Measurements from ENCODE around the gene MMP24OS.
"Not testable (repeated sequence)": the region's sequence is repeated elsewhere in the genome, so short reads cannot be mapped to it uniquely, and the experiment has no call there.

The MMP24OS gene

DNA sequence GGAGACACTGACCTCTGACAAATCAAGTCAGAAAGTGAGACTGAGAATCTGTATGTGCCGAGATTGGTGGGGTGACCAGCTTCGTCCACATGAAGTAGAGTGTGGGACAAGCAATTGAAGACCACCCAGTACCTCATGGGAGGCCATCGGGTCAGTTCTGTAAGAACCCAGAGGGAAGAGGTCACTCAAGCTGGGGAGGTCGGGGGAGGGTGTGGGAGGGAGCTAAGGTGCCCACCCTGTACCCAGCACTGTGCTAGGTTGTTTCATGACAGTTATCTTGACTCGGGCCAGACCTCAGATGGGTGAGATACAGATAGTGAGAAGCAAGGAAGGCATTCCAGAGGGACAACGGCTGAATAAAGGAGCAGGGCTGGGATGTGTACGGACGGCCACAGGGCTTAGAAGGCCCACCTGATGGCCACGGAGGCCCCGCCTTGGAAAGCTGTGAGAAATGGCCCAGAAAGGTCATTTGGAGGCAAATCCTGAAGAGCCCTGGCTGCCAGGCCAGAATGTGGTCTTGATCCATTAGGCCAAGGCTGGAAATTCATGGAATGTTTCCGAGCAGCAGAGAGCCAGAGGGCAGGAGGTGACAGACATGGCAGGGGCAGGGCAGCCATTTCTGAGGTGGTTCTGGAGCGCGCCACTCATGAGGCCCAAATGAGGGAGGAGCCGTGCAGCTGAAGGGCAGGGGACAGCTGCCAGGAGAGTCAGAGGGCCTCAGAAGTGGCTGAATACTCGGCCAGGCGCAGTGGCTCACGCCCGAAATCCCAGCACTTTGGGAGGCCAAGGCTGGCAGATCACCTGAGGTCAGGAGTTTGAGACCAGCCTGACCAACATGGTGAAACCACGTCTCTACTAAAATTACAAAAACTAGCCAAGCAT, 7.7 kb downstream of the MMP24OS start:
- in situ Hi-C loops (cut with MboI; ENCODE audit: low sequenced_read_pairs): no loop called here
- H3K4me1 ChIP-seq: no peaks in the 10 kb centered on the region
- no peaks in the 10 kb centered on the region for H3K9me3 ChIP-seq
- no peak overlapping the region for H3K4me3 ChIP-seq
- H3K36me3 ChIP-seq (replicated peaks): peaks cover 11% of the 10 kb centered on the region; the same call in 1 of the 2 replicates
- no peaks in the 10 kb centered on the region for H3K27me3 ChIP-seq (ENCODE audit: low read depth)
- DNase-seq (ENCODE audit: low spot score in 2 of 2): no peak

DNA sequence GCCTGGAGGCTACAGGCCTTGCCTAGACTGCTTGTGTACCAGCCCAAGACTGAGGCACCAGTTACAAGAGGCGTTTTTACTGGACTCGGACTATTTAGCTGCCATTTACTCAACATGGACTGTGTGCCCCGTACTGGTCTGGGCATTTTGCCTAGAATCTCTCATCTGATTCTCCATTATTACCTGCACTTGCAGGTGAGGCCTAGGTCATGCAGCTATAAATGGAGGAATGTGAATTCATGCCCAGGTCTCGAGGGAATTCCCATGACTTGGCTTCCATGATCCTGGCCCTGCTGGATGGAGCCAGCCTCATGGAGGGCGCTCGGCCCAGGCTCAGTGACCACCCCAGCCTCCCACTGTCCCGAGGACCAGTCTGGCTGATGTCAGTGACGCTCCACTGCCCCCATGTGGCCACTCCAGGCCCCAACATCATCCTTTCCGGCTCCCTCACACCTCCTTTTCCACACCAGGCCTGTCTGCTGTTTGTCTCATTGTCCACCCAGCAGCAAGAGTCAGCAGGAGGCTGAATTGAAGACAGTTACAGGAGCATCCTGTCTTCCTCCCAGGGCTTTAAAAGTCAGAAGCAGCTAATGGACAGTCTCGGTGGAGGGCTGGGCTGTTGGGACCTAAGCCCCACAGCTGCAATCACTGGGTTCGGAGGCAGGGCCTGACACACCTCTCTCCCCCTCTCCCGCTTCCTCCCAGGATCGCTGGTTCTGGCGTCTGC, 8.7 kb downstream of the MMP24OS start:
- H3K27me3 ChIP-seq (ENCODE audit: low read depth): no peaks in the 10 kb centered on the region
- no peaks in the 10 kb centered on the region for H3K9me3 ChIP-seq
- no peak overlapping the region for H3K4me3 ChIP-seq
- H3K4me1 ChIP-seq: peaks cover 8% of the 10 kb centered on the region
- in situ Hi-C loops (cut with MboI; ENCODE audit: low sequenced_read_pairs): loop anchor here (5.0 kb wide), 3 partner anchors 122 to 437 kb away; partner anchors contain the start of genes EDEM2 and TRPC4AP
- peak; percentile 74 to 91 for DNase-seq (ENCODE audit: low spot score in 2 of 2)
- H3K36me3 ChIP-seq (replicated peaks): peaks cover 11% of the 10 kb centered on the region; the same call in 1 of the 2 replicates

DNA sequence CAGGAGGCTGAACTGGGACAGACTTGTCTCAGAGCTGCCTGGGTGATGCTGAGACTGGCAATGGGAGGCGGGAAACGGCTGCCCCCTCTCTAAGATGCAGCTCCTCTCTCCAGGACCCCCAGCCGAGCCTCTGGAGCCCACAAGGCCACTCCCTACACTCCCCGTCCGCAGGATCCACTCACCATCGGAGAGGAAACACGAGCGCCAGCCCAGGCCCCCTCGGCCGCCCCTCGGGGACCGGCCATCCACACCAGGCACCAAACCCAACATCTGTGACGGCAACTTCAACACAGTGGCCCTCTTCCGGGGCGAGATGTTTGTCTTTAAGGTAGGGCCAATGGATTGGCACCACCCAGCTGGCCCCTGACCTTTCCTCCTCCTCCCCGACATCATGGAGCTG, 10.8 kb downstream of the MMP24OS start:
- H3K9me3 ChIP-seq: no peaks in the 10 kb centered on the region
- H3K4me3 ChIP-seq: no peak overlapping the region
- in situ Hi-C loops (cut with MboI; ENCODE audit: low sequenced_read_pairs): loop anchor here (5.0 kb wide), 3 partner anchors 120 to 435 kb away; partner anchors contain the start of genes EDEM2 and TRPC4AP
- DNase-seq (ENCODE audit: low spot score in 2 of 2): no peak
- peaks cover 11% of the 10 kb centered on the region; the same call in 1 of the 2 replicates for H3K36me3 ChIP-seq (replicated peaks)
- peaks cover 22% of the 10 kb centered on the region for H3K4me1 ChIP-seq
- H3K27me3 ChIP-seq (ENCODE audit: low read depth): no peaks in the 10 kb centered on the region

DNA sequence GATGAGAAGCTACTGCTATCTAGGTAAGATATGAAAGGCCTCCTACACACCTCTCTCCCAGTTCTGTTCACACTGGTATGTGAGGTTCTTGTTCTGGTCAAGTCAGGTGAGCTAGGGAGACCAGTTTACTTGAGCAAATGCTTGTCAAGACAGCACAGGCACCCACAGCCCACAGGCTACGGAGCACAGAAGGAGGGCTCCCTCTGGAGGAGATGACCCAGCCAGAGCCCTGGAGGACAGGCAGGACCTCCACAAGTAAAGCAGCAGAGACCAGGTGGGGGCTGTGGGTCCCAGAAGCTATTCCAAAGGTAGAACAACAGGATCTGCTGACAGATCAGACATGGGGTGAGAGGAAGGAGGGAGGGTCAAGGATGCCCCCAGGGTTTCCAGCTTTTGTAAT, 13.2 kb downstream of the MMP24OS start:
- Histone ChIP-seq H3K4me1 (peaks cover 34% of the 10 kb centered on the region), H3K36me3 (replicated peaks) (0 out of 2 replicates have a peak, but pooled peaks cover 3% of the 10 kb centered on the region), H3K9me3 (no peaks in the 10 kb centered on the region), H3K4me3 (no peak overlapping the region), H3K27me3 (ENCODE audit: low read depth) (no peaks in the 10 kb centered on the region)
- peak; percentile 64 to 79 for DNase-seq (ENCODE audit: low spot score in 2 of 2)
- in situ Hi-C loops (cut with MboI; ENCODE audit: low sequenced_read_pairs): loop anchor here (5.0 kb wide), 3 partner anchors 117 to 432 kb away; partner anchors contain the start of genes EDEM2 and TRPC4AP

DNA sequence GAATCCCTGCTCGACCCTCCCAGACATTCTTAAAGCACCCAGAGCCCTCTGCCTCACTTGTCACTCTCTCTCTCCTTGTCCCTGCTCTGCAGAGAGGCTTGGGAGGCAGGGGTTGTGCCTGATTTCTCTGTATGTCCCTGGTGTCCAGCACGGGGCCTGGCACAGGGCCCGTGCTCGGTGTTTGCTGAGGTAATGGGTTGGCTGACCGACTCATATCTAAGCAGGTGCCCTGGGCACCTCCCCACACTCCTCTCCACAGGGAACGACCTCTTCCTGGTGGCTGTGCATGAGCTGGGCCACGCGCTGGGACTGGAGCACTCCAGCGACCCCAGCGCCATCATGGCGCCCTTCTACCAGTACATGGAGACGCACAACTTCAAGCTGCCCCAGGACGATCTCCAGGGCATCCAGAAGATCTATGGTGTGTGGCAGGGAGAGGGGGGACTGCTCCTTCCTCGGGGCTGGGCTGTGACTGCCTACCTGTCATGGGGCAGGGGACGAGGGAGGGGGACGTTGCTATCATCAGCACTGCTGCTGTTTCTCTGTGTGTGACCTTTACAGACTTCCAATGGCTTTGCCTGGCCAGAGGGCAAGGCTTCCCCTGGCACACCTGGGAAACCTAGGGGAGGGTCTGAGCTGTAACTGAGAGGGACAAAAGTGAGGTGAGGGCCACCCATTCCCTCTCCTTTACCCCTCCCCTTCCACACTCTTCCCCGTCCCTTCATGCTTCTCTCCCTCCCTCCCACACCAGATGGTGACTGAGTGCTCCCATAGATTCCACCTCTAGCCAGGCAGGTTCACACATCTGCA, 14.2 kb downstream of the MMP24OS start:
- no peaks in the 10 kb centered on the region for H3K36me3 ChIP-seq (replicated peaks)
- no peaks in the 10 kb centered on the region for H3K9me3 ChIP-seq
- H3K4me1 ChIP-seq: peaks cover 34% of the 10 kb centered on the region
- DNase-seq (ENCODE audit: low spot score in 2 of 2): no peak
- peak overlapping the region; percentile 15 for H3K4me3 ChIP-seq
- in situ Hi-C loops (cut with MboI; ENCODE audit: low sequenced_read_pairs): no loop called here
- H3K27me3 ChIP-seq (ENCODE audit: low read depth): no peaks in the 10 kb centered on the region

DNA sequence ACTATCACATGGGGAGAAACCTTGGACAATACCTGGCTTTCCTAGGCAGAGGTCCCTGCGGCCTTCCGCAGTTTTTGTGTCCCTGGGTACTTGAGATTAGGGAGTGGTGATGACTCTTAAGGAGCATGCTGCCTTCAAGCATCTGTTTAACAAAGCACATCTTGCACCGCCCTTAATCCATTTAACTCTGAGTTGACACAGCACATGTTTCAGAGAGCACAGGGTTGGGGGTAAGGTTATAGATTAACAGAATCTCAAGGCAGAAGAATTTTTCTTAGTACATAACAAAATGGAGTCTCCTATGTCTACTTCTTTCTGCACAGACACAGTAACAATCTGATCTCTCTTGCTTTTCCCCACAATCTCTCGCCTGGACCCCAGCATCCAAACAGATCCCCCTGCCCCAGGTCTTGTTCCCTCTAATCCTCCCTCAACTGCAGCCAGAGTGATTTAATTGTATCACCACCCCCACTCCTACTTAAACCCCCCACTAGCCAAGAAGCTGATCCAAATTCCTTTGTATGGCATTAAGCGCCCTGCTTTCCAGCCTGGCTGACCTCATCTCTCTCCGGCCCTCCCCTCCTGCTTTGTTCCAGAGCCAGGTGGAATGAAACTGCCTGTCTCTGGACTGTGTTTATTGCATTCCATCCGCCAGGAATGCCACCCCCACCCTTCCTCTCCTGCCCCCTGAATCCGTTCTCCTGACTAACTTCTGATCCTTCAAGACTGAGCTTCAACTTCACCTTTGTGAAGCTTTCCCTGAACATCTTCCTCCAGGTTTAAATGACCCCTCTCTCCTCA, 15.0 kb downstream of the MMP24OS start:
- Histone ChIP-seq H3K4me3 (peak overlapping the region; percentile 15), H3K4me1 (peaks cover 34% of the 10 kb centered on the region)
- peak; percentile 93 to 97 for DNase-seq (ENCODE audit: low spot score in 2 of 2)
- H3K9me3 ChIP-seq; H3K36me3 ChIP-seq (replicated peaks); H3K27me3 ChIP-seq (ENCODE audit: low read depth); in situ Hi-C loops (cut with MboI; ENCODE audit: low sequenced_read_pairs): not testable (repeated sequence)

DNA sequence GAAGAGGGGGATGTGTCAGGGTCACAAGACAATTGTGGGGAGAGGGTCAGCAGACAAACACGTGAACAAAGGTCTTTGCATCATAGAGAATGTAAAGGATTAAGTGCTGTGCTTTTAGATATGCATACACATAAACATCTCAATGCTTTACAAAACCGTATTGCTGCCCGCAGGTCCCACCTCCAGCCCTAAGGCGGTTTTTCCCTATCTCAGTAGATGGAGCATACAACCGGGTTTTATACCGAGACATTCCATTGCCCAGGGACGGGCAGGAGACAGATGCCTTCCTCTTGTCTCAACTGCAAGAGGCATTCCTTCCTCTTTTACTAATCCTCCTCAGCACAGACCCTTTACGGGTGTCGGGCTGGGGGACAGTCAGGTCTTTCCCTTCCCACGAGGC, 15.6 kb downstream of the MMP24OS start:
- peaks cover 34% of the 10 kb centered on the region for H3K4me1 ChIP-seq
- in situ Hi-C loops (cut with MboI; ENCODE audit: low sequenced_read_pairs); H3K27me3 ChIP-seq (ENCODE audit: low read depth); H3K4me3 ChIP-seq; H3K36me3 ChIP-seq (replicated peaks); H3K9me3 ChIP-seq: not testable (repeated sequence)
- DNase-seq (ENCODE audit: low spot score in 2 of 2): peak in 1 of 2 experiments; percentile 59

DNA sequence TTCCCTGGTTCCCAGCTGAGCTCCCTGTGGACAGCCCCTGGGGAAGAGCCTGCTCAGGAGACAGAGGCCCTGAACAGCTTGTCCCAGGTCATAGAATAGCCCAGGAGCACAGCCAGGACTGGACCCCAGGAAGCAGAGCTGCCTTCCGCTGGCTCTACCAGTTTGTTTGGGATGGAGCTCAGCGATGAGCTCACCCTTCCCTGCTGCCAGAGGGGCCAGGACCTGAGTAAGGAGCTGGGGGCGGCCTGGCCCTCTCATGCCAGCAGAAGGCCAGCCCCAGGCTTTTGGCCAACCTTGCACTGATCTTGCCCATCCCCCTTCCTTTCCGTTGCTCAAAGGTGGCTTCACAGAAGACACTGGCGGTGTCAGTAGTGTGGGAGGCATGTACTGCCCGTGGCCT, 17.5 kb downstream of the MMP24OS start:
- Histone ChIP-seq H3K4me1 (peaks cover 34% of the 10 kb centered on the region), H3K36me3 (replicated peaks) (no peaks in the 10 kb centered on the region), H3K9me3 (no peaks in the 10 kb centered on the region), H3K27me3 (ENCODE audit: low read depth) (no peaks in the 10 kb centered on the region), H3K4me3 (no peak overlapping the region)
- in situ Hi-C loops (cut with MboI; ENCODE audit: low sequenced_read_pairs): no loop called here
- peak in 1 of 2 experiments; percentile 15 for DNase-seq (ENCODE audit: low spot score in 2 of 2)

DNA sequence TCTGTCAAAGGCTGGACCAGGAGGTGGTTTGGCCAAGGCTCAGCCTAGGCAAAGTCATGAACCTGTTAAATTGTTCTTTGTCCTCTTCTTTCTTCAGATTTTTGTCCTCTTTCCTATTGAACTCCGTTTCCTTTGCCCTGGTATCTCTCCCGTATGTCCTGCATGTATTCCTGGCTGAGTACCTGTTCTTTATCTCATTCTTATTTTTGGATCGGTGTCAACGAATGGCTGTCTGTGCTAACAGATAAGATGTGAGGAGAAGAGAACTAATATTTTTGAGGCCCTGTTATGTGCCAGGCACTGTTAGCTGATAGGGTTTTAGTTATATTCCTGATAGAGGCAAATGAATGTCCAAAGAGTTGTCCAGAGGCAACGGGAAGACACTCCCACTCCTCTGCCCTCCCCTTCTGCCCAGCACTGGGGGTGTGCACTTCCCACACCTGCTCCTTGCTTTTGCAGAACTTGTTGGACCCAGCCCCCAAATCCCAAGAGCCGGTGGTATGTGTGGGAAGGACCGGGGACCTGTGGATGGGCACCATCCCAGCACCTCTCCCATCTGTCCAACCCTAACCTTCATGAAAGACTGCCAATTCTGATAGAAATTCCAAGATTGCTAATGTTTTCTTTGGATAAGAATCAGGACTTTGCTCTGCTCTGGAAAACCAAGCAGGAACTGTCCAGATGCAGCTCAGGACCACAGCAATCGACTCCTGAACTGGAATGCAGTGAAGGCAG, 20.6 kb downstream of the MMP24OS start:
- H3K36me3 ChIP-seq (replicated peaks): no peaks in the 10 kb centered on the region
- H3K9me3 ChIP-seq: no peaks in the 10 kb centered on the region
- peaks cover 12% of the 10 kb centered on the region for H3K4me1 ChIP-seq
- in situ Hi-C loops (cut with MboI; ENCODE audit: low sequenced_read_pairs): no loop called here
- DNase-seq (ENCODE audit: low spot score in 2 of 2): no peak
- H3K27me3 ChIP-seq (ENCODE audit: low read depth): no peaks in the 10 kb centered on the region
- no peak overlapping the region for H3K4me3 ChIP-seq

DNA sequence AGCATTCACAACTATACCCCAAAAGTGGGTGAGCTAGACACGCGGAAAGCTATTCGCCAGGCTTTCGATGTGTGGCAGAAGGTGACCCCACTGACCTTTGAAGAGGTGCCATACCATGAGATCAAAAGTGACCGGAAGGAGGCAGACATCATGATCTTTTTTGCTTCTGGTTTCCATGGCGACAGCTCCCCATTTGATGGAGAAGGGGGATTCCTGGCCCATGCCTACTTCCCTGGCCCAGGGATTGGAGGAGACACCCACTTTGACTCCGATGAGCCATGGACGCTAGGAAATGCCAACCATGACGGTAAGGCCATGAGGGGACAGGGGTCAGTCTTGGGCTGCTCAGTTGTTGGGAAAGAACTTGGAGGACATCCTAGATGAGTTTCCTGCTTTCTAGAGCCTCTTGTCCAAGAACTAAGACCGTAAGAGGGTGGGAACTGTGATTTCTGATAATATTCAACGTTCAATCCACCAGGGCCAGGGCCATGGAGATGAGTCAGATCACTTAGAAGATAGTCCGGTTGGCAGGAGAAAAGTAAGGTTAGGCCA, 23.4 kb downstream of the MMP24OS start:
- no peaks in the 10 kb centered on the region for H3K9me3 ChIP-seq
- H3K36me3 ChIP-seq (replicated peaks): no peaks in the 10 kb centered on the region
- H3K4me3 ChIP-seq: no peak overlapping the region
- H3K4me1 ChIP-seq: no peaks in the 10 kb centered on the region; the same call in 1 of the 2 replicates
- DNase-seq (ENCODE audit: low spot score in 2 of 2): no peak
- H3K27me3 ChIP-seq (ENCODE audit: low read depth): no peaks in the 10 kb centered on the region
- in situ Hi-C loops (cut with MboI; ENCODE audit: low sequenced_read_pairs): no loop called here

DNA sequence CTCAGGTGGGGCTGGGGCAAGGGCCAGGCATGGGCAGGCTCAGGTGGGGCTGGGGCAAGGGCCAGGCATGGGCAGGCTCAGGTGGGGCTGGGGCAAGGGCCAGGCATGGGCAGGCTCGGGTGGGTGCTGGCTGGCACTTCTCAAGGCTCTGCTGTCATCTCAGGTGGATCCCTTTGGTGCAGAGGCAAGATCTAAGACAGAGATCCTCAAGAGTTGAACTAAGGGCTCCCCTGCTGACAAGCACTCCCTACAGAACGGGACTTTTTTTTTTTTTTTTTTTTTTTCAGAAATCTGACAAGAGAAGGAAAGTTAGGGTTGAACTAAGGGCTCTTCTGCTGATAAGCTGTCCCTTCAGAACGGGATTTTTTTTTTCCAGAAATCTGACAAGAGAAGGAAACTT, 24.9 kb downstream of the MMP24OS start:
- in situ Hi-C loops (cut with MboI; ENCODE audit: low sequenced_read_pairs): no loop called here
- Histone ChIP-seq H3K4me3 (no peak overlapping the region), H3K9me3 (no peaks in the 10 kb centered on the region), H3K36me3 (replicated peaks) (no peaks in the 10 kb centered on the region), H3K4me1 (no peaks in the 10 kb centered on the region; the same call in 1 of the 2 replicates), H3K27me3 (ENCODE audit: low read depth) (no peaks in the 10 kb centered on the region)
- no peak for DNase-seq (ENCODE audit: low spot score in 2 of 2)

DNA sequence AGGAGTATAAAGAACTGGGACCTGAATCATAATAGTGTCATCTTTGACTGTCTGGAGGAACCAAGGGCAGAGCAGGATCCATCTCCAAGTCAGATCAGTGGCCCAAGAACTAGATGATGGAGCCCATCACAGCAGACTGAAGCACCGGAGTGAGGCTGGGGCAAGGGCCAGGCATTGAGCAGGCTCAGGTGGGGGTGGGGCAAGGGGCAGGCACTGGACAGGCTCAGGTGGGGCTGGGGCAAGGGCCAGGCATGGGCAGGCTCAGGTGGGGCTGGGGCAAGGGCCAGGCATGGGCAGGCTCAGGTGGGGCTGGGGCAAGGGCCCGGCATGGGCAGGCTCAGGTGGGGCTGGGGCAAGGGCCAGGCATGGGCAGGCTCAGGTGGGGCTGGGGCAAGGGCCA, 25.3 kb downstream of the MMP24OS start:
- H3K9me3 ChIP-seq; H3K27me3 ChIP-seq (ENCODE audit: low read depth); DNase-seq (ENCODE audit: low spot score in 2 of 2); in situ Hi-C loops (cut with MboI; ENCODE audit: low sequenced_read_pairs); H3K4me1 ChIP-seq; H3K4me3 ChIP-seq; H3K36me3 ChIP-seq (replicated peaks): not testable (repeated sequence)
